ENCODE results near the gene RTP5.

DNA sequence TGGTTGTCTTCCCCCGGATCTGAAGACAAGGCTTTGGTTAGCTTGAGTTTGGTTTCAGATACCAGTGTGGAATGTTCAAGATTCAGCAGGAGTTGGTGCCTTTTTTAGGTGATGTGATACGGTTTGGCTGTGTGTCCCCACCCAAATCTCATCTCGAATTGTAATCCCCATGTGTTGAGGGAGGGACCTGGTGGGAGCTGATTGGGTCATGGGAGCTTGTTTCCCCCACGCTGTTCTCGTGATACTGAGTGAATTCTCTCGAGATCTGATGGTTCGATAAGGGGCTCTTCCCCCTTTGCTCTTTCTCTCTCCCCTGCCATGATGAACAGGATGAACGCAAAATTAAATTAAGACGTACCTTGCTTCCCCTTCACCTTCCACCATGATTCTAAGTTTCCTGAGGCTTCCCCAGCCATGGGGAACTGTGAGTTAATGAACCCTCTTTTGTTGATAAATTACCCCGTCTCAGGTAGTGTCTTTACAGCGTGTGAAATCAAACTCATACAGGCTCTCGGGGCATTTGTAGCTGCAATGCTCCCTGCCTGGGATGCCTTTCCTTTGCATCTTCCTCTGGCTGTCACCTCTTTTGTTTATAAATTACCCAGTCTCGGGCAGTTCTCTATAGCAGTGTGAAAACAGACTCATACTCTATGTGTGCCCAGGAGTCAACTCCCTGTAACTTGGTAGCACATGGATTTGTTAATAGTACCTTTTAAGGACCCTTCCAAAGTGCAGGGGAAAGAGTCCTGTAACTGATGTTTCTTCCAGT, 32.1 kb upstream of the RTP5 start:
- TF ChIP-seq, protein P1, sequence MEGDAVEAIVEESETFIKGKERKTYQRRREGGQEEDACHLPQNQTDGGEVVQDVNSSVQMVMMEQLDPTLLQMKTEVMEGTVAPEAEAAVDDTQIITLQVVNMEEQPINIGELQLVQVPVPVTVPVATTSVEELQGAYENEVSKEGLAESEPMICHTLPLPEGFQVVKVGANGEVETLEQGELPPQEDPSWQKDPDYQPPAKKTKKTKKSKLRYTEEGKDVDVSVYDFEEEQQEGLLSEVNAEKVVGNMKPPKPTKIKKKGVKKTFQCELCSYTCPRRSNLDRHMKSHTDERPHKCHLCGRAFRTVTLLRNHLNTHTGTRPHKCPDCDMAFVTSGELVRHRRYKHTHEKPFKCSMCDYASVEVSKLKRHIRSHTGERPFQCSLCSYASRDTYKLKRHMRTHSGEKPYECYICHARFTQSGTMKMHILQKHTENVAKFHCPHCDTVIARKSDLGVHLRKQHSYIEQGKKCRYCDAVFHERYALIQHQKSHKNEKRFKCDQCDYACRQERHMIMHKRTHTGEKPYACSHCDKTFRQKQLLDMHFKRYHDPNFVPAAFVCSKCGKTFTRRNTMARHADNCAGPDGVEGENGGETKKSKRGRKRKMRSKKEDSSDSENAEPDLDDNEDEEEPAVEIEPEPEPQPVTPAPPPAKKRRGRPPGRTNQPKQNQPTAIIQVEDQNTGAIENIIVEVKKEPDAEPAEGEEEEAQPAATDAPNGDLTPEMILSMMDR (IDR thresholded peaks at IDR 0.05; ENCODE audit: extremely low read depth in 1 of 2, insufficient read depth in 1 of 2, low read depth in 1 of 2, low read length in 2 of 2): no peak
- TF ChIP-seq POLR2A (IDR thresholded peaks at IDR 0.05; ENCODE audit: low read depth, low read length): no peak
- TF ChIP-seq EZH2 (IDR thresholded peaks at IDR 0.05; ENCODE audit: borderline replicate concordance, low read depth, low read length, severe bottlenecking): no peak
- TF ChIP-seq POLR2AphosphoS5 (IDR thresholded peaks at IDR 0.05; ENCODE audit: insufficient read depth, low read depth, low read length): no peak
- no peak for TF ChIP-seq FOS (IDR thresholded peaks at IDR 0.05; ENCODE audit: borderline replicate concordance, insufficient read depth, low read length)
- TF ChIP-seq, protein P2, sequence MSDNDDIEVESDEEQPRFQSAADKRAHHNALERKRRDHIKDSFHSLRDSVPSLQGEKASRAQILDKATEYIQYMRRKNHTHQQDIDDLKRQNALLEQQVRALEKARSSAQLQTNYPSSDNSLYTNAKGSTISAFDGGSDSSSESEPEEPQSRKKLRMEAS (IDR thresholded peaks at IDR 0.05; ENCODE audit: insufficient read depth, insufficient read length): no peak
